ENCODE results near the gene ADGRG4. TPM values are rescaled to one million over a fixed set of nuclear protein-coding genes. Genes with fewer than 3 reads are reported as not detected.

Gene ADGRG4
- total and polyA plus RNA-seq, 2 donors (not counting 1 experiment from before 2014, with no cell fraction given), result not detected

DNA sequence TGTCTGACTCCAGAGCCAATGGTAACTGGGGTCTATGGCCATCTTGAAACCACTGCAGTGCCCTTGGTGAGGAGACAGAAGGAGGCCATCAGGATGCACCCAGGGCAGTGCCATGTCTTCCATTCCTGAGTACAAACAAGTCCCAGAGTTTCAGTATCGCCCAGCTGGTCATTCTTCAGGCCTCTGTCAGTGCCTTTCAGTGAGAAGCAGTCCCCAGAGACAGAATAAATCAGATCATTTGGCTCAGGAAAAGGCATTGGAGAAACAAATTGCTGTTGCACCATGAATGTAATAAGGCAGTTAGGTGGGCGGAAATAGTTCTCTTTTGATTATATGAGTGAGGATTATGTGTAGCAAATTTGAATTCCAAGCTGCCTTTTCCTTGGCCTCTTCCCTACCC is 21.3 kb downstream of the ADGRG4 start:
- no peak overlapping the region for H3K27ac Mint-ChIP-seq
- DNase-seq (no peak), ATAC-seq (ENCODE audit: low read depth) (no peak)
- Histone ChIP-seq H3K4me2 (replicated peaks; ENCODE audit: low read depth, low read length, poor library complexity, severe bottlenecking) (no peak overlapping the region), H3K27me3 (replicated peaks in 1 of 4; ENCODE audit: control extremely low read depth in 1 of 4, control insufficient read depth in 3 of 4, insufficient read depth in 4 of 4, low read length in 3 of 4) (no peaks in the 10 kb centered on the region), H3K4me1 (ENCODE audit: control insufficient read depth in 2 of 2, insufficient read depth in 2 of 2, low read length in 2 of 2) (no peaks in the 10 kb centered on the region), H3K79me2 (ENCODE audit: control insufficient read depth, insufficient read depth, low read length) (no peaks in the 10 kb centered on the region), H3K4me3 (ENCODE audit: control extremely low read depth in 1 of 5, extremely low read depth in 1 of 5, insufficient read depth in 1 of 5, low read depth in 2 of 5, low read length in 4 of 5) (no peak overlapping the region), H3K9me3 (ENCODE audit: control extremely low read depth in 1 of 3, control insufficient read depth in 2 of 3, insufficient read depth in 1 of 3, low read length in 2 of 3) (no peaks in the 10 kb centered on the region), H3K36me3 (replicated peaks in 1 of 2; ENCODE audit: control extremely low read depth in 1 of 2, control insufficient read depth in 1 of 2, extremely low read depth in 1 of 2, insufficient read depth in 2 of 2, low read length in 1 of 2) (no peaks in the 10 kb centered on the region), H3K27ac (ENCODE audit: low read length in 2 of 2) (no peak overlapping the region), H2AFZ (ENCODE audit: insufficient read depth, low read depth, low read length, poor library complexity, severe bottlenecking) (no peak overlapping the region), H4K20me1 (ENCODE audit: control insufficient read depth, insufficient read depth, low read length, poor library complexity, severe bottlenecking) (no peaks in the 10 kb centered on the region), H3K9ac (ENCODE audit: low read length) (no peak overlapping the region)
- no peak overlapping the region for H3K4me3 Mint-ChIP-seq
- POLR2A ChIA-PET, result no interaction called here
- intact Hi-C loops (cut with micrococcal nuclease), result no loop called here
- no peaks in the 10 kb centered on the region for H3K4me1 Mint-ChIP-seq
- no peak for TF ChIP-seq EZH2 (IDR thresholded peaks at IDR 0.05; ENCODE audit: borderline replicate concordance, insufficient read depth, low read depth, low read length, poor library complexity, severe bottlenecking)
- TF ChIP-seq, protein P1, sequence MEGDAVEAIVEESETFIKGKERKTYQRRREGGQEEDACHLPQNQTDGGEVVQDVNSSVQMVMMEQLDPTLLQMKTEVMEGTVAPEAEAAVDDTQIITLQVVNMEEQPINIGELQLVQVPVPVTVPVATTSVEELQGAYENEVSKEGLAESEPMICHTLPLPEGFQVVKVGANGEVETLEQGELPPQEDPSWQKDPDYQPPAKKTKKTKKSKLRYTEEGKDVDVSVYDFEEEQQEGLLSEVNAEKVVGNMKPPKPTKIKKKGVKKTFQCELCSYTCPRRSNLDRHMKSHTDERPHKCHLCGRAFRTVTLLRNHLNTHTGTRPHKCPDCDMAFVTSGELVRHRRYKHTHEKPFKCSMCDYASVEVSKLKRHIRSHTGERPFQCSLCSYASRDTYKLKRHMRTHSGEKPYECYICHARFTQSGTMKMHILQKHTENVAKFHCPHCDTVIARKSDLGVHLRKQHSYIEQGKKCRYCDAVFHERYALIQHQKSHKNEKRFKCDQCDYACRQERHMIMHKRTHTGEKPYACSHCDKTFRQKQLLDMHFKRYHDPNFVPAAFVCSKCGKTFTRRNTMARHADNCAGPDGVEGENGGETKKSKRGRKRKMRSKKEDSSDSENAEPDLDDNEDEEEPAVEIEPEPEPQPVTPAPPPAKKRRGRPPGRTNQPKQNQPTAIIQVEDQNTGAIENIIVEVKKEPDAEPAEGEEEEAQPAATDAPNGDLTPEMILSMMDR (IDR thresholded peaks at IDR 0.05), result no peak
- H3K27me3 Mint-ChIP-seq, result no peaks in the 10 kb centered on the region
- WGBS (ENCODE audit: insufficient coverage), result 67% methylated on average over 1 of the region's 2 CpGs
- CTCF ChIA-PET, result no interaction called here
- no peaks in the 10 kb centered on the region for H3K9me3 Mint-ChIP-seq (ENCODE audit: insufficient read depth)

DNA sequence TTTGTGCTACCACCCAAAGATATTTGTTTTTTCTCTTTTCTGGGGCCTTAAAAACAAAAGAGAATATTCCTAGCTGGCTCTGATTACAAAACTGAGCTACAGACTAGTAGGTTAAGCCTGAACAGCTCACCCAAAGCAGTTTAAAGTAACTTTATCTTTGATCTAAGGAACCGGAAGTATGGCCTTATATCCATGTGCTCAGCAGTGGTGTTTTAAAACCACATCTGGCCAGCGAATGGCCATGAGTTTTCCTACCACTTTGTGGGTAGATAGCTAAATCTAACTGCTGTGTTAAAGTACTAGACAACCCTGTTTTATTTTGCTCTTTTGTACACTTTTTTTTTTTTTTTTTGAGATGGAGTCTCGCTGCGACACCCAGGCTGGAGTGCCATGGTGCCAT is 24.6 kb downstream of the ADGRG4 start:
- Histone ChIP-seq H3K4me2 (replicated peaks; ENCODE audit: low read depth, low read length, poor library complexity, severe bottlenecking) (no peak overlapping the region), H3K27me3 (replicated peaks in 1 of 4; ENCODE audit: control extremely low read depth in 1 of 4, control insufficient read depth in 3 of 4, insufficient read depth in 4 of 4, low read length in 3 of 4) (no peaks in the 10 kb centered on the region), H3K9ac (ENCODE audit: low read length) (no peak overlapping the region), H3K36me3 (replicated peaks in 1 of 2; ENCODE audit: control extremely low read depth in 1 of 2, control insufficient read depth in 1 of 2, extremely low read depth in 1 of 2, insufficient read depth in 2 of 2, low read length in 1 of 2) (no peaks in the 10 kb centered on the region), H2AFZ (ENCODE audit: insufficient read depth, low read depth, low read length, poor library complexity, severe bottlenecking) (no peak overlapping the region), H3K9me3 (ENCODE audit: control extremely low read depth in 1 of 3, control insufficient read depth in 2 of 3, insufficient read depth in 1 of 3, low read length in 2 of 3) (no peaks in the 10 kb centered on the region), H4K20me1 (ENCODE audit: control insufficient read depth, insufficient read depth, low read length, poor library complexity, severe bottlenecking) (no peaks in the 10 kb centered on the region), H3K4me3 (ENCODE audit: control extremely low read depth in 1 of 5, extremely low read depth in 1 of 5, insufficient read depth in 1 of 5, low read depth in 2 of 5, low read length in 4 of 5) (no peak overlapping the region), H3K4me1 (ENCODE audit: control insufficient read depth in 2 of 2, insufficient read depth in 2 of 2, low read length in 2 of 2) (no peaks in the 10 kb centered on the region), H3K27ac (ENCODE audit: low read length in 2 of 2) (no peak overlapping the region), H3K79me2 (ENCODE audit: control insufficient read depth, insufficient read depth, low read length) (no peaks in the 10 kb centered on the region)
- DNase-seq, result no peak
- ChIA-PET CTCF (interaction anchor here (0.8 kb wide), 1 partner anchor 17 kb away, joined by 3 read pairs; no protein-coding TSS in a partner anchor), POLR2A (no interaction called here)
- intact Hi-C loops (cut with micrococcal nuclease), result no loop called here
- no peaks in the 10 kb centered on the region for H3K9me3 Mint-ChIP-seq (ENCODE audit: insufficient read depth)
- H3K4me3 Mint-ChIP-seq, result no peak overlapping the region
- H3K4me1 Mint-ChIP-seq, result no peaks in the 10 kb centered on the region
- ATAC-seq (ENCODE audit: low read depth), result no peak
- TF ChIP-seq, protein P1 (IDR thresholded peaks at IDR 0.05), result no peak
- no peak for TF ChIP-seq EZH2 (IDR thresholded peaks at IDR 0.05; ENCODE audit: borderline replicate concordance, insufficient read depth, low read depth, low read length, poor library complexity, severe bottlenecking)
- H3K27ac Mint-ChIP-seq, result no peak overlapping the region
- no peaks in the 10 kb centered on the region for H3K27me3 Mint-ChIP-seq
- WGBS (ENCODE audit: insufficient coverage), result no CpG with 5 or more reads among the region's 4 CpGs

Measured in B cell (primary cell).